LNCaP clone FGC (cell line): ENCODE measurements around the gene SH3YL1.
A peak's percentile ranks its signal among the peaks of the same experiment; 100 is the strongest.

Experiments used
- DNase-seq: peaks from one replicate; pipeline ENCODE4 v3.0.0-alpha.2; 2011; ENCODE audit warnings: low read depth
- H3K4me3 ChIP-seq: 2 replicates; pipeline ENCODE4 v1.5.1; 2011; ENCODE audit warnings: mild to moderate bottlenecking, low read depth, low read length, control low read depth
- CTCF ChIP-seq: IDR thresholded peaks from 2 replicates; pipeline ENCODE4 v1.5.1; 2012; ENCODE audit warnings: mild to moderate bottlenecking; ENCODE audit not compliant: control insufficient read depth, insufficient read depth; ENCODE audit errors: extremely low read depth

The SH3YL1 gene

GRCh38 chr2:259789-260331 lies 4.0 kb downstream of the SH3YL1 start:
- DNase-seq, result no peak
- TF ChIP-seq CTCF, result no peak
- no peak overlapping the region for H3K4me3 ChIP-seq

- no peak for DNase-seq
- TF ChIP-seq CTCF, result no peak
- H3K4me3 ChIP-seq, result no peak overlapping the region
Measured at GRCh38 chr2:258933-259332, 4.9 kb downstream of the SH3YL1 start.

- no peak for TF ChIP-seq CTCF
- no peak overlapping the region for H3K4me3 ChIP-seq
- no peak for DNase-seq
Measured at GRCh38 chr2:257842-258241, 6.0 kb downstream of the SH3YL1 start.

GRCh38 chr2:257429-257828 lies 6.4 kb downstream of the SH3YL1 start:
- no peak for DNase-seq
- no peak overlapping the region for H3K4me3 ChIP-seq
- TF ChIP-seq CTCF, result no peak

GRCh38 chr2:256094-256493 lies 7.7 kb downstream of the SH3YL1 start:
- no peak for TF ChIP-seq CTCF
- H3K4me3 ChIP-seq, result no peak overlapping the region
- peak; percentile 23 for DNase-seq

- no peak for DNase-seq
- no peak for TF ChIP-seq CTCF
- no peak overlapping the region for H3K4me3 ChIP-seq
Measured at GRCh38 chr2:255195-255594, 8.6 kb downstream of the SH3YL1 start.

- H3K4me3 ChIP-seq, result no peak overlapping the region
- DNase-seq, result no peak
- no peak for TF ChIP-seq CTCF
Measured at GRCh38 chr2:254241-254640, 9.6 kb downstream of the SH3YL1 start.
